ENCODE results near the gene SIPA1L3.

- no peak for TF ChIP-seq CTCF (conservative IDR thresholded peaks at IDR 0.05; ENCODE audit: low read depth in 2 of 2)
- TF ChIP-seq EZH2phosphoT487 (IDR thresholded peaks at IDR 0.05; ENCODE audit: unreplicated experiment), result no peak
- TF ChIP-seq POLR2AphosphoS5 (IDR thresholded peaks at IDR 0.05; ENCODE audit: low read depth), result no peak
- TF ChIP-seq CREB1 (CRISPR knock-in tag; IDR thresholded peaks at IDR 0.05; ENCODE audit: low read depth), result no peak
- TF ChIP-seq EZH2 (IDR thresholded peaks at IDR 0.05; ENCODE audit: low read depth, unreplicated experiment), result no peak
- TF ChIP-seq, protein P1, sequence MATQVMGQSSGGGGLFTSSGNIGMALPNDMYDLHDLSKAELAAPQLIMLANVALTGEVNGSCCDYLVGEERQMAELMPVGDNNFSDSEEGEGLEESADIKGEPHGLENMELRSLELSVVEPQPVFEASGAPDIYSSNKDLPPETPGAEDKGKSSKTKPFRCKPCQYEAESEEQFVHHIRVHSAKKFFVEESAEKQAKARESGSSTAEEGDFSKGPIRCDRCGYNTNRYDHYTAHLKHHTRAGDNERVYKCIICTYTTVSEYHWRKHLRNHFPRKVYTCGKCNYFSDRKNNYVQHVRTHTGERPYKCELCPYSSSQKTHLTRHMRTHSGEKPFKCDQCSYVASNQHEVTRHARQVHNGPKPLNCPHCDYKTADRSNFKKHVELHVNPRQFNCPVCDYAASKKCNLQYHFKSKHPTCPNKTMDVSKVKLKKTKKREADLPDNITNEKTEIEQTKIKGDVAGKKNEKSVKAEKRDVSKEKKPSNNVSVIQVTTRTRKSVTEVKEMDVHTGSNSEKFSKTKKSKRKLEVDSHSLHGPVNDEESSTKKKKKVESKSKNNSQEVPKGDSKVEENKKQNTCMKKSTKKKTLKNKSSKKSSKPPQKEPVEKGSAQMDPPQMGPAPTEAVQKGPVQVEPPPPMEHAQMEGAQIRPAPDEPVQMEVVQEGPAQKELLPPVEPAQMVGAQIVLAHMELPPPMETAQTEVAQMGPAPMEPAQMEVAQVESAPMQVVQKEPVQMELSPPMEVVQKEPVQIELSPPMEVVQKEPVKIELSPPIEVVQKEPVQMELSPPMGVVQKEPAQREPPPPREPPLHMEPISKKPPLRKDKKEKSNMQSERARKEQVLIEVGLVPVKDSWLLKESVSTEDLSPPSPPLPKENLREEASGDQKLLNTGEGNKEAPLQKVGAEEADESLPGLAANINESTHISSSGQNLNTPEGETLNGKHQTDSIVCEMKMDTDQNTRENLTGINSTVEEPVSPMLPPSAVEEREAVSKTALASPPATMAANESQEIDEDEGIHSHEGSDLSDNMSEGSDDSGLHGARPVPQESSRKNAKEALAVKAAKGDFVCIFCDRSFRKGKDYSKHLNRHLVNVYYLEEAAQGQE (IDR thresholded peaks at IDR 0.05; ENCODE audit: unreplicated experiment), result no peak
- TF ChIP-seq, protein P2, sequence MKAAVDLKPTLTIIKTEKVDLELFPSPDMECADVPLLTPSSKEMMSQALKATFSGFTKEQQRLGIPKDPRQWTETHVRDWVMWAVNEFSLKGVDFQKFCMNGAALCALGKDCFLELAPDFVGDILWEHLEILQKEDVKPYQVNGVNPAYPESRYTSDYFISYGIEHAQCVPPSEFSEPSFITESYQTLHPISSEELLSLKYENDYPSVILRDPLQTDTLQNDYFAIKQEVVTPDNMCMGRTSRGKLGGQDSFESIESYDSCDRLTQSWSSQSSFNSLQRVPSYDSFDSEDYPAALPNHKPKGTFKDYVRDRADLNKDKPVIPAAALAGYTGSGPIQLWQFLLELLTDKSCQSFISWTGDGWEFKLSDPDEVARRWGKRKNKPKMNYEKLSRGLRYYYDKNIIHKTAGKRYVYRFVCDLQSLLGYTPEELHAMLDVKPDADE (IDR thresholded peaks at IDR 0.05), result no peak
- no peak for TF ChIP-seq JUNB (IDR thresholded peaks at IDR 0.05; ENCODE audit: unreplicated experiment)
- TF ChIP-seq ZNF114 (CRISPR knock-in tag; IDR thresholded peaks at IDR 0.05), result no peak
- TF ChIP-seq NANOG (IDR thresholded peaks at IDR 0.05; ENCODE audit: borderline replicate concordance), result no peak
- no peak for TF ChIP-seq STAT1 (IDR thresholded peaks at IDR 0.05; ENCODE audit: unreplicated experiment)
These were observed 343.4 kb downstream of the SIPA1L3 start for GRCh38 chr19:38250428-38250820.

Measured in GM23338 (cell line).